NCI-H146 treated with DMSO at 0.1 percent for 48 hours (cell line): ENCODE data around the gene CUEDC1.
"Not testable (repeated sequence)": the region's sequence is repeated elsewhere in the genome, so short reads cannot be mapped to it uniquely, and the experiment has no call there.

Experiments used
- DNase-seq: peaks from one replicate; lab custom pipeline; 2025; ENCODE audit not compliant: unreplicated experiment; lab: John Stamatoyannopoulos, UW

Gene CUEDC1

DNA sequence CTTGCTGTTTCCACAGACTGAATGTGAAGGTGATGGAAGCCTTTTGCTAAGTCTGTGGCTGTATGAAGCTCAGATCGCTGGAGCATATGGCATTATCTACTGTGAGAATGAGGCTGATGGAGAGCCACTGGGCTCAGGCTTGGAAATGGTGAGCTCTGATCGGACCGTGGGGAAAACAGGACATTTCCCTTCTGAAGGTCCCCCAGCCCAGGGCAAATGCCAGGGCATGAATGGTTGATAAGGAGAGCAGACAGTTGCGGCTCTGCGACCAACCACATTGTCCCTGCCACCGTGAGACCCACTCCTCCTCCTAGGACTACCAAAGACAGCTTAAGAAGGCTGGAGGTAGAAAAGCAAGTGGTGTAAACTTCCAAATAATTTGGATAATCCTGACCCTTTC, 4.7 kb upstream of the CUEDC1 start:
- no peak for DNase-seq

DNA sequence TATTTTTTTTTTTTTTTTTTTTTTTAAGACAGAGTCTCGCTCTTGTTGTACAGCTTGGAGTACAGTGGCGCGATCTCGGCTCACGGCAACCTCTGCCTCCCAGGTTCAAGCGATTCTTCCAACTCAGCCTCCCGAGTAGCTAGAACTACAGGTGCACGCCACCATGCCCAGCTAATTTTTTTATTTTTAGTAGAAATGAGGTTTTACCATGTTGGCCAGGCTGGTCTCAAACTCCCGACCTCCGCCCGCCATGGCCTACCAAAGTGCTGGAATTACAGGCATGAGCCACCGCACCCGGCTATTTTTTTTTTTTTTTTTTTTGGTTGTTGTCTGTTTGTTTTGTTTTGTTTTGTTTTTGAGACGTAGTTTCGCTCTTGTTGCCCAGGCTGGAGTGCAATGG, 3.2 kb upstream of the CUEDC1 start:
- not testable (repeated sequence) for DNase-seq

DNA sequence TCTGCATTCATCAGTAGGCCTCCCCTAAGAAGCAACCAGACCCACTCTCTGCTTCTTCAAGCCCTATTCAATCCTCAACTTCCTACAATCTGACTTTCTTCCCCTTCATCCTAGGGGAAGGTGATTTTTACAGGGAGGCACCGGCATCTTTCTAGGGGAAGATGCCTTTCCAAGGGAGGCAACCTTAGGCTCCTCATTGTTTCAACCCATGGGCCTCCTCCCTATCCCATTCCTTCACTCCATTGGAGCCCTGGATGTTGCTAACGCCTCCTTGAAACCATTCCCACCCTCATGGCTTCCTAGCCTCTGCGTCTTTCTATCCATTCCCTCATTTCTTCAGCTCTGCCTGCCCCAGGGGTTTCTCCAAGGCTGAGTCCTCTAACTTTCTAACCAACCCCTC, 2.7 kb upstream of the CUEDC1 start:
- DNase-seq = no peak

DNA sequence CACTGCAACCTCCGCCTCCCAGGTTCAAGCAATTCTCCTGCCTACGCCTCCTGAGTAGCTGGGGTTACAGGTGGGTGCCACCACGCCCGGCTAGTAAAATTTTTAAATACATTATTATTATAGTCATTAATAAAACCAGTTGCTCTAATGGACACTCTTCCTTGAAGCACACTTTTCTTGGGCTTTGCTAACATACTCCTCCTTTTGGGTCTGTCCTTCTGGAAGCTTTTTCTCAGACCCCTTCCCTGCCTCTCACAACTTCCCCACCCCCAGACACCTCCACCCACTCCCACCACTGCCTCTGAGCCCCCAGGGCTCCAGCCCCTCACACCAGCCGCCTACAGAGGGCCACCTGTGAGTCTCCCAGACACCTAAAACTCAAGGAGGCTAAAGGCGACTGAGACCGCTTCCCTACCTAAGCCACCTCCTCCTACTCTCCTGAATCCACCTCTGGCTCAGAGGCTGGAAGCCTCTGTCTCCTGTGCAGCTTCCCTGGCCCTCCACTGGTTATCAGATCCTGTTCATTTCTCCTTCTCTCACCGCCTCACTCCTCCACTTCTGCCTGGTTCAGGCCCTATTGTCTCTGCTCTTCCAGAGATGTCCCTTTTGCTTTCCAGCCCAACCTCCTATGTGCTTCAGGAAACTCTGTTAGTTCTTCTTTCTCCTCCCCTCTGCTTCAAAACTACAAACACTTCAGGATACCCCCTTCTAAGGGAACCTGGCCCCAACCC, 2.1 kb upstream of the CUEDC1 start:
- DNase-seq = no peak

DNA sequence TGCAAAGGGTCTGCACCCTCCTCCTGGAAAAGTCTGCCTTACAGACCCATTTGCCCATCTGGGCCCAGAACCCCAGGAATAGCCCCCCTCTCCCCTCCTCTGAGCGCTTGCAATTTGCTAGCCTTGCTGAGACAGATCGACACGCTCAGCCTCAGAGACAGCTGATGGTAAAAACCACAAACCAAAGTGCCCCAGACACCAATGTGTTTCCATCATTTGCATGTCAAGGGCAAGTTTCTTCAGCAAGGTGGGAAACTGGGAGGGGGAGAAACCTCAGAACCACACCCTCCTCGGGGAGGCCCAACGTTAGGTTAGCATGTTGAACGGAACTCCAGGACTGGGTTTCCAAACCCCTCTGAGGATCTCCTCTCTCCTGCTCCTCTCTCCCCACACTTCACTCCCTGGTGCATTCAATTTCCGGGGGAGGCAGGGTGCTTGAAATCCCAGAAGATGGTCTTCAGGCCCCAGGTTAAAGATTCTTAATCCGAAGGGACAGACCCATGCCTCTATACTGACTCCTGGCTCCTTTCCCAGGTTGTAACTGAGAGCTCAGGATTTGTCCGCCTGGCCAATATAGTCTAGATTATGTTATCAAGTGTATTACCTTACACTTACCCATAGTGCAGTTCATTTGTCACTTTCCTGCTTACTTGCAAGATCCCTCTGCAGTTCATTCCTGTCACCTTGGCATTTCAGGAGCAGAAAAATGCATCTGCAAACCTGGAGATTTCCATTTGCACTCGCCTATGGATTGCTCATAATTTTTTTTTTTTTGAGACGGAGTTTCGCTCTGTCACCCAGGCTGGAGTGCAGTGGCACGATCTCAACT, 1.3 kb upstream of the CUEDC1 start:
- no peak for DNase-seq

DNA sequence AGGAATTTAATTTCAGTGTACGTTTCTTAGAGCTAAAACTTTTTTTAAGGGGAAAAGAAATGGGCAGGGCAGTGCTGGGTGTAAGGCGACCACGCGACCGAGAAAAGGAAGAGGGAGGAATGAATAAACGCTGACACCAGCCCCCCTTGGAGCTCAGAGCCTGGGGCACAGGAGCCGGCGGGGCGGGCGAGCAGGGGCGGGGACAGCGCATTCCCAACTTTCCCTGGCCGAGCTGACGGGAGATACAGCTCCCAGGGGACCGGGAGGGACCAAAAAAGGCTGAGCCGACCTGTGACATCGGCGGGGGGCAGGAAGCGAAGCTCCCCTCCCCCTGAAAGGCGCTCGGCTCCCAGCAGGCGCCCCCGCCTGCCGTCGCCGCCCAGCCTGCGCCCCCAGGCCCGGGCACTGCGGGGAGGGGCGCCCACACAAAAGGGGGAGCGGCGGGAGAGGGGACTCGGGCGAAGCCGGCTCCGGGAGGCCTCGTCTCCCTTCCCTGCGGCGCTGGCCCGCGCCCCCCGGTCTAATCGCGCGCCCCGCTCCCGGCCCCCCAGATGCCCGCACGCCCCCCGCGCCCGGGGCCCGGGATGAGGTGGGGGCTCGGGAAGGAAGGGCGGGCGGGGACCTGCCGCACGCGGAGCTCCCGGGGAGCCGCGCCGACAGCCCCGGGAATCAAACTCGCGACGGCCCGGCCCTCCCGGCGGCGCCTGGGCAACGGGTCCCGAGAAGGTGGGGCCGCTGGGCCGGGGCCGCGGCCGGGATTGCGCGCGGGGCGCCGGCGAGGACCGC, 622 bp downstream of the CUEDC1 start:
- peak; percentile 38 for DNase-seq

DNA sequence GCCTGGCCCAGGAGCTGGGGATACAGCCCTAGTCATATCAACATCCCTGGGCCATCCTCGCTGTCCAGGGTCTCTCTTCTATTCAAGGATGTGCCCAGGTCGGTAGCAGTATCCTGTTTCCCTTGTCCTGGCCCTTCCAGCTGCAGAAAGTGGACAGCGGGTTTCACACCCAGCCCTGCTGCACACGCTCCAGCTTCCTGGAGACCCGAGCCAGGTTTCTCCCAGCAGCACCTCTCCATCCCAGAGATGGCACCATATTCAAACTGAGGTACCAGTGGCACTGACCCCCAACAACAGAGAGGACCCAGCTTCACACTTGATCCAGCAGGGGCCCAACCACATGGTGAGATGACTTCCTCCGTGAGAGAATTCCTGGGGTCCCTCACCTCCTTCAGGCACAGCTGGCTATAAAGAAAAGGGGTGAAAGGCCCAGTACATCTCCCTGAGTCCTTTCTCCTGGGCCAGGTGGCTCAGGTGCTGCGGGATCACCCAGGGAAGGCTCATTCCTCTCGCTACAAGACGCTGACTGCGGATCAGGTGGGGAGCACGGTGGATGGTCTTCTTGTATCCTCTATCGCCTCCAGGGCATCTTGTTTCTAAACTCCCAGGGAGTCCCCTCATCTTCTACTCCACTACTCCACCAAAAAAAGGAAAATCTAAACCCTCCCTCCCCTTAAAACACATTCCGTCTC, 1.4 kb downstream of the CUEDC1 start:
- no peak for DNase-seq

DNA sequence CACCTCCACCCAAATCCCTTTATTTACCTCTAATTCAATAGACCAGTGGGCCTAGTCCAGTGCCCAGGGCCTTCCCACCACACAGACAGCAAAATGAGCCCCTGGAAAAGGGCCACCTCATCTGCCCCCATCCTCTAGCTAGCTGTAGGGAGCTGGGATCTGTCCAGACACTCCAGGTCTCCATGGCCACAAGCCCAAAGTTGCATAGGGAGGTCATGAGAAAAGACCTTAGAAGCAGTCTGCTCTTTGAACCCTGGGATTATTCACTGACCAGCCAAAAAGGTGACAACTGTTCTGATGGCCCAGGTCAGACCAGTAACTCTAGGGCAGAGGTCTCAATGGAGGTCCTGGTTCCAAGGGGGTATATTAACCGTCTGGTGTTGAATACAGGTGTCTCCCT, 2.0 kb downstream of the CUEDC1 start:
- DNase-seq = no peak

DNA sequence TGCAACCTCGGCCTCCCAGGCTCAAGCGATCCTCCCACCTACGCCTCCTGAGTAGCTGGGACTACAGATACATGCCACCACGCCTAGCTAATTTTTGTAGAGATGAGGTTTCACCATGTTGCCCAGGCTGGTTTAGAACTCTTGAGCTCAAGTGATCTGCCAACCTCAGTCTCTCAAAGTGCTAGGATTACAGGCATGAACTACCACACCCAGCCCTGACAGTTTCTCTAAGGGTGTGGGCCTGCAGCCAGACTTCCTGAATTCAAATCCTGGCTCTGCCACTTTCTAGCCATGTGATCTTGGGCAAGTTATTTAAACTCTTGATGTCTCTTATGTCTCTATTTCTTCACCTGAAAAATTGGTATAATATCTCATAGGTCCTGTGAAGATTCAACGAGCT, 5.6 kb downstream of the CUEDC1 start:
- no peak for DNase-seq

DNA sequence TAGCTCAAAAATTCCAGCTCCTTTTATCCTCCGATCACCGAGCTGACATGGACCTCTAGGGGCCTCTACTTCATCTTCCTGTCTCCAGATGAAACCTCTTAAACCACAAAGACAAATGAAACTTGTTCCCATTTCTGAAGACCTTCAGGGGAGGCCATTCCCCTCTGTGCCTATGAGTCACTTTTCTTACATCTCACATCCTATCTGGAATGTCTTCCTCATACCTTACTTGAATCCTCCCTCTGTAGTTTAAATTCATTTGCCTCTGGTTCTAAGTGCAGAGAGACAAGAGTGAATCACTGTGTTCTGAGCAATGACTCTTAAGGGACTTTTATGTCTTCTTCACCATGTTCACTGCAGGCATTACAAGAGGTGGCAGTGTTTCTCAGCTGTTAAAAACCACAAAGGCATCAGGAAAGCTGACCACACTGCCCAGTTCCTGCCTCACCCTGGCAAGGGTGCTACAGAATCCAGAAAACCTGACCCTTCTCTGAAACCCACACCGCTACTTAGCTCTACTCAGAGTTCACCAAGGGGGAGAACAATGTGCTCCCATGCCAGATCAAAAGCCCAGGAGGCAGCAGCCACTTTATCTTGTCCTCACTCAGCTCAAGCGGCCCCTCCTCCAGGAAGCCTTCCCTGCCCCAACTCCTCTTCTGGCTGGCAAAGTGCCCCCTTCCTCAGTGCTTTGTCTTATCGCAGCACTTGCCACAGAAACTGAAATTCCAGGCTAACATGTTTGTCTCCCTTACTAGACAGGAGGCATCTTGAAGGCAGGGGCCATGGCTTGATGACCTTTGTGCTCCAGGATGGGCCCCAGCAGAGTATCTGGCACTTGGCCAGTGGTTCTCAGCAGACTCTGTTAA, 6.4 kb downstream of the CUEDC1 start:
- no peak for DNase-seq

DNA sequence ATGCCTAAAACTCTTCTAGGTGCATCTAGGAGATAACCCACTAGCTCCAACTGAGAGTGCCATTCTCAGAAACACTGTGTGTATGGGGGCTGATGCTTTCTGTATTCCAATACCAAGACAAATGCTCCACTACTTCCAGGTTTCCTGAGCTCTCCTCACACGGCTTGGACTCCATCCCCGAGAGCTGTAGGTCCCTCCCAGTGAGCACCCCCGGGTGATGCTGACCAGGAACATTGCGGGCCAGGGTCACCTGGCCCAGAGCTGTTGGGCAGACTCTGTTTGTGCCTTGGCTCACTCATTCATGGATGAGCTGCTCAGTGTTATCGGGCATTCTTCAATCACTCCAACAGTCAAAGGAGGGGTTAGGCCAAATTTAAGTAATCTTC, 7.0 kb downstream of the CUEDC1 start:
- no peak for DNase-seq

DNA sequence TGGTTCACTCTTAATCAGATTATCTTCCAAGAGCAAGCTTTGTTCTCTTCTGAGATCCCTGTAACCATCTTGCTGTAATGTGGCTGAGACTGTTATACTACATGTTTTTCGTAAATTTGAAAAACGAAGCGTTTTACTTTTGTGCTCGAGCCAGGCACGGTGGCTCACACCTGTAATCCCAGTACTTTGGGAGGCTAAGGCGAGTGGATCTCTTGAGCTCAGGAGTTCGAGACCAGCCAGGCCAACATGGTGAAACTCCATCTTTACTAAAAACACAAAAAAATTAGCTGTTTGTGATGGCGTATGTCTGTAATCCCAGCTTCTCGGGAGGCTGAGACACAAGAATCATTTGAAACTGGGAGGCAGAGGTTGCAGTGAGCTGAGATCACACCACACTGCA, 7.8 kb downstream of the CUEDC1 start:
- no peak for DNase-seq

DNA sequence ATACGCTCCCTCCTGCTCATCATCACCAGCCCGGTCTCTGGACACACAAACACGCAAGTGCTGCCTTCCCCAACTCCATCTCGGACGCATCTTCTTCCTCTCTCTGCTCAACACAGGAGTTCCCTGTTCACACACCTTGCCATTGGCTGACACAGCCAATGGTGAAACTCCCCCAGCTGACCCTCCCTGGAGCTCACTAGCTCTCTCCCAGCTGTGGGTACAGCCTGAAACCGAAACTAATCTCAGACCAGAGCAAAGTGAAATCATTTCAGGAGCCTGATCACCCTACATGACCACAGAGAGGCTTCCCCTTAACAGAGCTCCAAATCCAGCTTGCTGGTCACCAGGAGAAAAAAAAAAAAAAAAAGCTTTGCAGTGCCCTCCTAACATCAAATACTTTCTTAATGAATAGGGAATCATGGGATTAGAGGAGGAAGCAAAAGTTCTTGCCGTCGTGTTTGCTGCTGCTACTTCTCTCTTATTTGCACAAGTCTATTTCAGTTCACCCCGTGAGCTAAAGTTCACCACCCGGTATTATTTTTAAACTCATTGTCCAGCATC, 8.3 kb downstream of the CUEDC1 start:
- DNase-seq = peak; percentile 5

DNA sequence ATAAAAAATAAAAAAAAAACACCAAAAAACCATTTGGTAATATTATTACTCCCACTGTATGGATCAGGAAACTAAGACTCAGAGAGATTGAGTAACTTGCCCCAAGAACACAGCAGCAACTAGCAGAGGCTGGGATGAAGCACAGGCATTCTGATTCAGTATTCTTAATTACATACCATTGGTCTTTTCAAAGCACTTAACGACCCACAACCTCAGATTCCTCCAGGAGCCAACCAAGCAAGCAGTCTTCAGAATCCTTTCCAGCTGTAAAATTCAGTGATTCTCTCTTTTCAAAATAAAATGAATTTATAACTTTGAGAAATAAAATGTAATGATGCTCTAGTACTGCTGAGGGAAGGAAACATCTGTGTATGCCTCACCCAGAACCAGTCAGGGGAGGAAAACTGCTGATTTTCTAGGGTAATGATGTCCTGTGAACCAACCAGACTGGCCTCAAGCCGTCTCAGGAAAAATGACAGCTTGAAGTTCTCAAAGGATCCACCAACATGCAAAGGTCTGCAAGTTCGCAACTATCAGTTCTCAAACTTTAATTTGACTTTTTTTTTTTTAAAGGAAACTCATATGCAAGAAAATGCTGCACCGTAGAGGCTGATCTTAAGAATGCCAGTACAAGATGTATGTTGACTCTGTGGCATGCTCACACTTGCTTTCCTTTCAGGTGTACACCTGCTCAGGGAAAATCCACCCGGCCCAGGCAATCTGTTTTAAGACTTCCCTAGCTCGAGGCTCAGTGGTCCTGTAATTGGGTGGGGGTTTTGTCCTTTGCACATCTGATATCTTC, 9.0 kb downstream of the CUEDC1 start:
- no peak for DNase-seq

DNA sequence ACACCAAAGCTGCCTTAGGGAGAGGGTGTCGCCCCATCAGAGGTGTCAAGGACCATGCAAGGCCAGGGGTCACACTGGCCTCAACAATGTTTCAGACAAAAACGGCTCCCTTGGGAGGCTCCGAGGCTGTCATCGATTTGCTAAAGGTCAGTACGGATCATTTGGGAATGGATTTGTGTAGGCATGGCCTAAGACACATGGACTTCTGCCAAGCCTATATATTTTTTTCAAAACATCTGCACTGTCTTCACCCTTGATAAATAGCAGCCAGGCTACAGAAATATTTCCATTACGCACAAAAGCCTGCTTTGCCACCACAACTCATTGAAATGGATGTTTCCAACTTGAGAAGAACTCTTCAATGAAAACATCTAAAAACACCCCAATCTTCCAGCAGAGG, 10.3 kb downstream of the CUEDC1 start:
- DNase-seq = no peak

DNA sequence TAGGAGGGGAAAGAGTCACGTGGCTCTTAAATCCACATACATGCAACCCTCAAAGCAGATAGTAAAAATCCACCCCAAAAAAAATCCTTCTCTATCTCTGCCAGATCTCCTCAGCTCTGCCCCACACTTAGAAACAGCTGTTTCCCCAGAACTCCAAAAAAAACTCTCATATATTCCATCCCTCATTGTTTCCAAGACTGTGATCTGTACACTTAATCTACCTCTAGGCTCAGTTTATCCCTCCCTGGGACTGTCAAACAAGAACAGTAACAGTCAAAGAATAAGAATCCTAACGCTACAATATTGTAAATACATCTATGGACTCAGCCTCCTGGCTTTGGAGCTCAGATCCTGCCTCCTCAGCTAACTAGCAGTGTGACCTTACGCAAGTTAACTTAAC, 11.6 kb downstream of the CUEDC1 start:
- no peak for DNase-seq

DNA sequence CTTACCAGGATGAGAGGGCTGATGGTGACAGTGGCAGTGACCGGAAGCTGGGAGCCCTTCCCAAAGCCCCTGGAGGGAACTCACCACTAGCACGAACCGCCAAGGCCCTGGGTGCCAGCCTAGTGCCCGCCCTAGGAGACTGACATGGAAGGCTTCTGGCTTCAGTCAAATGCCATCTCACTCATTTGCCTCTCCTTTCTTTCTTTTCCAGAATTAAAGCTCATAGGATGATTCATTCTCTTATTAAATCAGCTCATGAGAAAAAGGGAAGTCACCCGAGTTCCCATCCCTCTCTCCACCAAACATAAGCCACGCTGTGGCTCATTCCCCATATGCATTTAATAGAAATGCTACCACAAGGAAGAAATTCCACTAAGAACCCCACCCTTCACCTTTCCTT, 12.1 kb downstream of the CUEDC1 start:
- DNase-seq = no peak

DNA sequence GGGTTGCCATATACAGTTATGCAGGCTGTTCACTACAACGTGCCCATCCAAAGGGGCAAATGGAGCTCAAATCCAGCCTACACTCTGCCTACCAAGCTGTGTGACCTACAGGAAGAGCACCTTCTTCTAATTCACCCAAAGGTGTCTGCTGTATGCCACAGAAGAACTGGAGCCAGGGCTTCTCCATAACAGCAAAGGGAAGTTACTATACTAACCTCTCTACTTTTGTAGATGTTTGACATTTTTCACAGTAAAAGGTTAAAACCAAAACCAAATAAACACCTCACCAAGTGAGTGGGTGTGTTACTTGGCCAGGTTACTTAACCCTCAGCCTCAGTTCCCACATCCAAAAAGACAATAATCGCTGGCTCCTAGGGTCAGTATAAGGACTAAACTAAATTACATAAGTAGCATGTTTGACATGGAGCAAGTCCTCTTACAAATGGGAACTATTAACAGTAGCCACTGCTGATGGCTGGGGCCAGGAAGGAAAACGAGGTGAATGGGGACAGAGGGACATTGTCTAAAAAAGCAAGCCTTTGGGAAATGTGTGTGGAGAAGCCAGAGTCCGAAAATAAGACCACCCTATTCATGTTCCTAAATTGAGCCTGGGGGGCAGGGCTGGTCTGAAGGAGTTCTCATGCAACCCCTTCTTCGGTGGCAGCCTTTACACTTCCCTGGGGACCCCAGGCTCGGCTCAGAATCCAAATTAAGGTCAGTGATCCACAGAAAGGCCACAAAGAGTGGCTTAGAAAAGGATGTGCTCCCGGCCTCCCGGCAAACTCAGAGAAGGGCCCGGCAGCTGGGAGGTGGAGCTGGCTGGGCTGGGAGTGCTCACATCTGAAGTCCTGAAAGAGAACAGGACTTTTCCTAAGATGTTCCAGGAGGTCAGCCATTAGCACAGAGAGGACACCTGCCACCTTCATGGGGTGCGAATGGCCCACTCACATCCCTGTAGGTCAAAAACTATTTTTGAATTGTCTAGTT, 13.5 kb downstream of the CUEDC1 start:
- no peak for DNase-seq
